WTC11 (cell line): ENCODE measurements around the gene KHDC1. TPM values are rescaled to one million over a fixed set of nuclear protein-coding genes. Genes with fewer than 3 reads are reported as not detected.

Experiments used
- ATAC-seq: fragments of 200-7000 bp; cut with Tn5 transposase; 2 replicates; pipeline ENCODE4 v1.10.0; 2021; ENCODE audit warnings: mild to moderate bottlenecking, moderate library complexity
- CTCF ChIA-PET: fragments of 300-600 bp; sonication (Branson Sonifier 250); formaldehyde crosslinking; loops from one replicate; lab custom pipeline; 2021; ENCODE audit warnings: antibody characterized with exemption; lab: Charles Lee
- POLR2A ChIA-PET: fragments of 350-600 bp; sonication (Branson Sonifier 250); formaldehyde crosslinking; loops from one replicate; lab custom pipeline; 2021; ENCODE audit warnings: antibody characterized with exemption; lab: Charles Lee
- DNase-seq: peaks from one replicate; pipeline ENCODE4 v3.0.0; 2021; ENCODE audit warnings: low spot score
- H3K27ac Mint-ChIP-seq: 2 replicates; pipeline ENCODE4 v1.8.0; 2021; ENCODE audit warnings: mixed read lengths
- H3K27me3 Mint-ChIP-seq: 2 replicates; pipeline ENCODE4 v1.8.0; 2021; ENCODE audit warnings: low read depth, mild to moderate bottlenecking, moderate library complexity, mixed read lengths
- H3K36me3 Mint-ChIP-seq: 2 replicates; pipeline ENCODE4 v1.8.0; 2021; ENCODE audit warnings: mixed read lengths
- H3K4me1 Mint-ChIP-seq: 2 replicates; pipeline ENCODE4 v1.8.0; 2022; ENCODE audit warnings: mixed read lengths
- H3K4me3 Mint-ChIP-seq: 2 replicates; pipeline ENCODE4 v1.8.0; 2021; ENCODE audit warnings: mild to moderate bottlenecking, moderate library complexity, mixed read lengths
- H3K9me3 Mint-ChIP-seq: 2 replicates; pipeline ENCODE4 v1.8.0; 2021; ENCODE audit warnings: mixed read lengths
- ELF4 ChIP-seq: sonication (generic); formaldehyde crosslinking; IDR thresholded peaks from 2 replicates; pipeline ENCODE4 v1.8.1; 2022; ENCODE audit warnings: low read depth, mild to moderate bottlenecking, moderate library complexity, missing genetic modification reagents
- HMGA2 ChIP-seq: fragments of 250-450 bp; sonication (Bioruptor Pico); IDR thresholded peaks from 2 replicates; pipeline ENCODE4 v1.4.0; 2021; ENCODE audit warnings: mild to moderate bottlenecking, moderate library complexity
- NFE2L1 ChIP-seq: sonication (generic); formaldehyde crosslinking; IDR thresholded peaks from 2 replicates; pipeline ENCODE4 v1.8.1; 2023; ENCODE audit warnings: missing genetic modification reagents
- OVOL2 ChIP-seq: fragments of 250-450 bp; sonication (Bioruptor Pico); IDR thresholded peaks from 2 replicates; pipeline ENCODE4 v1.9.0; 2021; ENCODE audit warnings: mild to moderate bottlenecking, borderline replicate concordance
- SMAD3 ChIP-seq: sonication (generic); formaldehyde crosslinking; IDR thresholded peaks from 2 replicates; pipeline ENCODE4 v1.8.0; 2022; ENCODE audit warnings: missing genetic modification reagents, mild to moderate bottlenecking, borderline replicate concordance
- TEAD4 ChIP-seq: sonication (generic); formaldehyde crosslinking; IDR thresholded peaks from 2 replicates; pipeline ENCODE4 v1.8.0; 2022; ENCODE audit warnings: mild to moderate bottlenecking, missing genetic modification reagents
- ZNF232 ChIP-seq: sonication (generic); formaldehyde crosslinking; IDR thresholded peaks from 2 replicates; pipeline ENCODE4 v1.8.0; 2022; ENCODE audit warnings: mild to moderate bottlenecking, missing genetic modification reagents
- total RNA-seq: library from RNA; stranded (reverse); gene quantifications from 3 replicates; pipeline ENCODE4 v1.2.3, GENCODE V29; 2021
- TF ChIP-seq, protein P1 (sequence below): sonication (generic); formaldehyde crosslinking; IDR thresholded peaks from 2 replicates; pipeline ENCODE4 v1.8.0; 2023; ENCODE audit warnings: missing genetic modification reagents
- TF ChIP-seq, protein P2 (sequence below): sonication (generic); formaldehyde crosslinking; IDR thresholded peaks from 2 replicates; pipeline ENCODE4 v1.8.1; 2022; ENCODE audit warnings: low read depth, mild to moderate bottlenecking, moderate library complexity, missing genetic modification reagents, borderline replicate concordance
- TF ChIP-seq, protein P3 (sequence below): sonication (generic); formaldehyde crosslinking; IDR thresholded peaks from 2 replicates; pipeline ENCODE4 v1.8.1; 2023; ENCODE audit warnings: mild to moderate bottlenecking, missing genetic modification reagents
- TF ChIP-seq, protein P4 (sequence below): sonication (generic); formaldehyde crosslinking; IDR thresholded peaks from 2 replicates; pipeline ENCODE4 v1.8.1; 2022; ENCODE audit warnings: mild to moderate bottlenecking, missing genetic modification reagents, moderate library complexity, borderline replicate concordance
- TF ChIP-seq, protein P5 (sequence below): sonication (generic); formaldehyde crosslinking; IDR thresholded peaks from 2 replicates; pipeline ENCODE4 v1.8.0; 2022; ENCODE audit warnings: mild to moderate bottlenecking, missing genetic modification reagents
- TF ChIP-seq, protein P6 (sequence below): sonication (generic); formaldehyde crosslinking; conservative IDR thresholded peaks from 2 replicates; pipeline ENCODE4 v1.8.1; 2023; ENCODE audit warnings: mild to moderate bottlenecking, low read depth, missing genetic modification reagents, moderate library complexity
- TF ChIP-seq, protein P7 (sequence below): sonication (generic); formaldehyde crosslinking; IDR thresholded peaks from 2 replicates; pipeline ENCODE4 v1.8.1; 2023; ENCODE audit warnings: mild to moderate bottlenecking, missing genetic modification reagents

KHDC1 gene
- total RNA-seq, 1 experiment from 2014 or later, result 8.9 TPM

DNA sequence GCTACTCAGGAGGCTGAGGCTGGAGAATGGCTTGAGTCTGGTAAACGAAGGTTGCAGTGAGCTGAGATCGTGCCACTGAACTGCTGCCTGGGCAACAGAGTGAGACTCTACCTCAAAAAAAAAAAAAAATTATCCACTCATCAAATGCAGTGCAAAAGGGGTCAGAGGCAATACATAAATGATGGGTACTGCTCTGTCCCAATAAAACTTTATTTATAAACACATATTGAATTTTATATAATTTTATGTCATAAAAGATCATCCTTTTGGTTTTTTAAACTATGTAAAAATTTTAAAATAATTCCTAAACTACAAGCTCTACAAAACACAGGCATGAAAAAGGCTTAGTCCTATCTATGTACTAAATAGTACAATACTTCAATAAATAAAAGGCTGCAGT is 10.3 kb downstream of the KHDC1 start (continued):
- TF ChIP-seq, protein P1, sequence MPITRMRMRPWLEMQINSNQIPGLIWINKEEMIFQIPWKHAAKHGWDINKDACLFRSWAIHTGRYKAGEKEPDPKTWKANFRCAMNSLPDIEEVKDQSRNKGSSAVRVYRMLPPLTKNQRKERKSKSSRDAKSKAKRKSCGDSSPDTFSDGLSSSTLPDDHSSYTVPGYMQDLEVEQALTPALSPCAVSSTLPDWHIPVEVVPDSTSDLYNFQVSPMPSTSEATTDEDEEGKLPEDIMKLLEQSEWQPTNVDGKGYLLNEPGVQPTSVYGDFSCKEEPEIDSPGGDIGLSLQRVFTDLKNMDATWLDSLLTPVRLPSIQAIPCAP (CRISPR knock-in tag), result no peak
- TF ChIP-seq SMAD3 (CRISPR knock-in tag), result no peak
- TF ChIP-seq, protein P2, sequence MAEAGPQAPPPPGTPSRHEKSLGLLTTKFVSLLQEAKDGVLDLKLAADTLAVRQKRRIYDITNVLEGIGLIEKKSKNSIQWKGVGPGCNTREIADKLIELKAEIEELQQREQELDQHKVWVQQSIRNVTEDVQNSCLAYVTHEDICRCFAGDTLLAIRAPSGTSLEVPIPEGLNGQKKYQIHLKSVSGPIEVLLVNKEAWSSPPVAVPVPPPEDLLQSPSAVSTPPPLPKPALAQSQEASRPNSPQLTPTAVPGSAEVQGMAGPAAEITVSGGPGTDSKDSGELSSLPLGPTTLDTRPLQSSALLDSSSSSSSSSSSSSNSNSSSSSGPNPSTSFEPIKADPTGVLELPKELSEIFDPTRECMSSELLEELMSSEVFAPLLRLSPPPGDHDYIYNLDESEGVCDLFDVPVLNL, result no peak
- TF ChIP-seq, protein P3, sequence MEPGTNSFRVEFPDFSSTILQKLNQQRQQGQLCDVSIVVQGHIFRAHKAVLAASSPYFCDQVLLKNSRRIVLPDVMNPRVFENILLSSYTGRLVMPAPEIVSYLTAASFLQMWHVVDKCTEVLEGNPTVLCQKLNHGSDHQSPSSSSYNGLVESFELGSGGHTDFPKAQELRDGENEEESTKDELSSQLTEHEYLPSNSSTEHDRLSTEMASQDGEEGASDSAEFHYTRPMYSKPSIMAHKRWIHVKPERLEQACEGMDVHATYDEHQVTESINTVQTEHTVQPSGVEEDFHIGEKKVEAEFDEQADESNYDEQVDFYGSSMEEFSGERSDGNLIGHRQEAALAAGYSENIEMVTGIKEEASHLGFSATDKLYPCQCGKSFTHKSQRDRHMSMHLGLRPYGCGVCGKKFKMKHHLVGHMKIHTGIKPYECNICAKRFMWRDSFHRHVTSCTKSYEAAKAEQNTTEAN, result no peak
- no peak for TF ChIP-seq OVOL2
- TF ChIP-seq, protein P4, sequence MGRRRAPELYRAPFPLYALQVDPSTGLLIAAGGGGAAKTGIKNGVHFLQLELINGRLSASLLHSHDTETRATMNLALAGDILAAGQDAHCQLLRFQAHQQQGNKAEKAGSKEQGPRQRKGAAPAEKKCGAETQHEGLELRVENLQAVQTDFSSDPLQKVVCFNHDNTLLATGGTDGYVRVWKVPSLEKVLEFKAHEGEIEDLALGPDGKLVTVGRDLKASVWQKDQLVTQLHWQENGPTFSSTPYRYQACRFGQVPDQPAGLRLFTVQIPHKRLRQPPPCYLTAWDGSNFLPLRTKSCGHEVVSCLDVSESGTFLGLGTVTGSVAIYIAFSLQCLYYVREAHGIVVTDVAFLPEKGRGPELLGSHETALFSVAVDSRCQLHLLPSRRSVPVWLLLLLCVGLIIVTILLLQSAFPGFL (CRISPR knock-in tag), result no peak
- no peak for TF ChIP-seq ZNF232 (CRISPR knock-in tag)
- TF ChIP-seq, protein P5, sequence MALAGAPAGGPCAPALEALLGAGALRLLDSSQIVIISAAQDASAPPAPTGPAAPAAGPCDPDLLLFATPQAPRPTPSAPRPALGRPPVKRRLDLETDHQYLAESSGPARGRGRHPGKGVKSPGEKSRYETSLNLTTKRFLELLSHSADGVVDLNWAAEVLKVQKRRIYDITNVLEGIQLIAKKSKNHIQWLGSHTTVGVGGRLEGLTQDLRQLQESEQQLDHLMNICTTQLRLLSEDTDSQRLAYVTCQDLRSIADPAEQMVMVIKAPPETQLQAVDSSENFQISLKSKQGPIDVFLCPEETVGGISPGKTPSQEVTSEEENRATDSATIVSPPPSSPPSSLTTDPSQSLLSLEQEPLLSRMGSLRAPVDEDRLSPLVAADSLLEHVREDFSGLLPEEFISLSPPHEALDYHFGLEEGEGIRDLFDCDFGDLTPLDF (CRISPR knock-in tag), result no peak
- TF ChIP-seq, protein P6, sequence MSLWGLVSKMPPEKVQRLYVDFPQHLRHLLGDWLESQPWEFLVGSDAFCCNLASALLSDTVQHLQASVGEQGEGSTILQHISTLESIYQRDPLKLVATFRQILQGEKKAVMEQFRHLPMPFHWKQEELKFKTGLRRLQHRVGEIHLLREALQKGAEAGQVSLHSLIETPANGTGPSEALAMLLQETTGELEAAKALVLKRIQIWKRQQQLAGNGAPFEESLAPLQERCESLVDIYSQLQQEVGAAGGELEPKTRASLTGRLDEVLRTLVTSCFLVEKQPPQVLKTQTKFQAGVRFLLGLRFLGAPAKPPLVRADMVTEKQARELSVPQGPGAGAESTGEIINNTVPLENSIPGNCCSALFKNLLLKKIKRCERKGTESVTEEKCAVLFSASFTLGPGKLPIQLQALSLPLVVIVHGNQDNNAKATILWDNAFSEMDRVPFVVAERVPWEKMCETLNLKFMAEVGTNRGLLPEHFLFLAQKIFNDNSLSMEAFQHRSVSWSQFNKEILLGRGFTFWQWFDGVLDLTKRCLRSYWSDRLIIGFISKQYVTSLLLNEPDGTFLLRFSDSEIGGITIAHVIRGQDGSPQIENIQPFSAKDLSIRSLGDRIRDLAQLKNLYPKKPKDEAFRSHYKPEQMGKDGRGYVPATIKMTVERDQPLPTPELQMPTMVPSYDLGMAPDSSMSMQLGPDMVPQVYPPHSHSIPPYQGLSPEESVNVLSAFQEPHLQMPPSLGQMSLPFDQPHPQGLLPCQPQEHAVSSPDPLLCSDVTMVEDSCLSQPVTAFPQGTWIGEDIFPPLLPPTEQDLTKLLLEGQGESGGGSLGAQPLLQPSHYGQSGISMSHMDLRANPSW (CRISPR knock-in tag), result no peak
- no peak for TF ChIP-seq HMGA2 (CRISPR knock-in tag)

DNA sequence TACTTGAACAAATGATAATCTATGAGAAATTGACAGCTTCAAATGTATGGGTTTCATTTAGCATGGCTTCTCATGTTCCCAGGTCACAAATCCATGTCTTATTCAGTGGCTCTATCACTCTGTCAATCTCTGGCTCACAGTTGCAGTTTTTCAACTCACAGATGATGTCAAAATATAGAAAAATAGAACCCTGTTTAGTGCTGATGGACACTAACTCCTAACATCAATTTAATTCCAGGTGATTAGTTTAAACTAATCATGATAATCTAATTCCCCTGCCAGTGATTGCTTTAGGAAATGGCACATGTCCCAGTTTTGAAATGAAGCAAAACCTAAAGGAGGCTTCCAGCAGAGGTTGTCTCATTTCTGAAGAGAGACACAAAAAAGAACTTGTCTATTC is 13.0 kb downstream of the KHDC1 start:
- H3K4me1 Mint-ChIP-seq, result peaks cover 9% of the 10 kb centered on the region
- H3K9me3 Mint-ChIP-seq, result no peaks in the 10 kb centered on the region
- no peak for DNase-seq
- H3K36me3 Mint-ChIP-seq, result no peaks in the 10 kb centered on the region
- no peak for TF ChIP-seq ELF4 (CRISPR knock-in tag)
- TF ChIP-seq, protein P7, sequence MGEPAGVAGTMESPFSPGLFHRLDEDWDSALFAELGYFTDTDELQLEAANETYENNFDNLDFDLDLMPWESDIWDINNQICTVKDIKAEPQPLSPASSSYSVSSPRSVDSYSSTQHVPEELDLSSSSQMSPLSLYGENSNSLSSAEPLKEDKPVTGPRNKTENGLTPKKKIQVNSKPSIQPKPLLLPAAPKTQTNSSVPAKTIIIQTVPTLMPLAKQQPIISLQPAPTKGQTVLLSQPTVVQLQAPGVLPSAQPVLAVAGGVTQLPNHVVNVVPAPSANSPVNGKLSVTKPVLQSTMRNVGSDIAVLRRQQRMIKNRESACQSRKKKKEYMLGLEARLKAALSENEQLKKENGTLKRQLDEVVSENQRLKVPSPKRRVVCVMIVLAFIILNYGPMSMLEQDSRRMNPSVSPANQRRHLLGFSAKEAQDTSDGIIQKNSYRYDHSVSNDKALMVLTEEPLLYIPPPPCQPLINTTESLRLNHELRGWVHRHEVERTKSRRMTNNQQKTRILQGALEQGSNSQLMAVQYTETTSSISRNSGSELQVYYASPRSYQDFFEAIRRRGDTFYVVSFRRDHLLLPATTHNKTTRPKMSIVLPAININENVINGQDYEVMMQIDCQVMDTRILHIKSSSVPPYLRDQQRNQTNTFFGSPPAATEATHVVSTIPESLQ (CRISPR knock-in tag), result no peak
- TF ChIP-seq SMAD3 (CRISPR knock-in tag), result no peak
- no peak for TF ChIP-seq NFE2L1 (CRISPR knock-in tag)
- TF ChIP-seq TEAD4, result no peak
- TF ChIP-seq, all 79 proteins: peak for 0
- no peak overlapping the region for H3K27ac Mint-ChIP-seq
- no peak overlapping the region for H3K4me3 Mint-ChIP-seq
- CTCF ChIA-PET, result interaction anchor here (0.5 kb wide), 1 partner anchor 11 kb away, joined by 3 read pairs; no protein-coding TSS in a partner anchor
- no peaks in the 10 kb centered on the region for H3K27me3 Mint-ChIP-seq
- no peak for ATAC-seq
- POLR2A ChIA-PET, result no interaction called here
